GM18951 (cell line): Measurements from ENCODE around the gene TNIP3.

ENCODE experiments used
- POLR2A ChIP-seq: IDR thresholded peaks from 4 replicates; pipeline ENCODE4 v1.6.1; 2011; ENCODE audit warnings: mild to moderate bottlenecking; ENCODE audit not compliant: insufficient read length, insufficient read depth; ENCODE audit errors: extremely low read depth
- in situ Hi-C: fragments of 300-500 bp; cut with MboI; formaldehyde crosslinking; loops from one replicate; pipeline ENCODE4 v1.12.0; 2022; ENCODE audit warnings: low sequenced_read_pairs, mixed read lengths, inconsistent platforms; ENCODE audit not compliant: unreplicated experiment

TNIP3 gene

GRCh38 chr4:121166976-121167375 is 2.9 kb upstream of the TNIP3 start:
- no peak for TF ChIP-seq POLR2A
- in situ Hi-C loops: no loop called here

GRCh38 chr4:121165206-121165605 is 1.1 kb upstream of the TNIP3 start:
- in situ Hi-C loops: no loop called here
- TF ChIP-seq POLR2A: no peak

- TF ChIP-seq POLR2A: no peak
- in situ Hi-C loops: no loop called here
Observed at GRCh38 chr4:121156822-121157769, 7.0 kb downstream of the TNIP3 start.

- TF ChIP-seq POLR2A: no peak
- in situ Hi-C loops: no loop called here
Observed at GRCh38 chr4:121155893-121156292, 8.2 kb downstream of the TNIP3 start.

GRCh38 chr4:121154103-121154515 is 10.0 kb downstream of the TNIP3 start:
- in situ Hi-C loops: no loop called here
- no peak for TF ChIP-seq POLR2A

GRCh38 chr4:121151942-121152341 is 12.2 kb downstream of the TNIP3 start:
- no peak for TF ChIP-seq POLR2A
- in situ Hi-C loops: no loop called here

- no peak for TF ChIP-seq POLR2A
- in situ Hi-C loops: no loop called here
Observed at GRCh38 chr4:121150486-121150885, 13.6 kb downstream of the TNIP3 start.

GRCh38 chr4:121150003-121150402 is 14.1 kb downstream of the TNIP3 start:
- in situ Hi-C loops: no loop called here
- no peak for TF ChIP-seq POLR2A

GRCh38 chr4:121148621-121149020 is 15.5 kb downstream of the TNIP3 start:
- in situ Hi-C loops: no loop called here
- no peak for TF ChIP-seq POLR2A

- in situ Hi-C loops: no loop called here
- TF ChIP-seq POLR2A: no peak
Observed at GRCh38 chr4:121148000-121148399, 16.1 kb downstream of the TNIP3 start.

- TF ChIP-seq POLR2A: no peak
- in situ Hi-C loops: no loop called here
Observed at GRCh38 chr4:121146530-121146929, 17.6 kb downstream of the TNIP3 start.

GRCh38 chr4:121145430-121145829 is 18.7 kb downstream of the TNIP3 start:
- TF ChIP-seq POLR2A: no peak
- in situ Hi-C loops: no loop called here

- in situ Hi-C loops: no loop called here
- no peak for TF ChIP-seq POLR2A
Observed at GRCh38 chr4:121144021-121144420, 20.1 kb downstream of the TNIP3 start.

GRCh38 chr4:121143131-121143530 is 21.0 kb downstream of the TNIP3 start:
- in situ Hi-C loops: no loop called here
- TF ChIP-seq POLR2A: no peak
